GM10248 (cell line): Measurements from ENCODE around the gene MYO1F.

ENCODE experiments used
- CTCF ChIA-PET: fragments of 300-600 bp; sonication (Branson Sonifier 250); formaldehyde crosslinking; extraction: SDS; loops from one replicate; lab custom pipeline; 2021; ENCODE audit warnings: antibody characterized with exemption; lab: Yijun Ruan, JAX
- POLR2A ChIA-PET: fragments of 350-650 bp; sonication (Branson Sonifier 250); formaldehyde crosslinking; extraction: SDS; loops from one replicate; lab custom pipeline; 2020; ENCODE audit warnings: antibody characterized with exemption; lab: Yijun Ruan, JAX
- DNase-seq: peaks from one replicate; pipeline ENCODE4 v3.0.0; 2012; ENCODE audit errors: extremely low spot score
- TF ChIP-seq, protein P1 (sequence below): IDR thresholded peaks from 2 replicates; pipeline ENCODE4 v1.5.1; 2012; ENCODE audit warnings: mild to moderate bottlenecking, low read depth; ENCODE audit errors: extremely low read depth, missing control alignments, control extremely low read depth

MYO1F gene

DNA sequence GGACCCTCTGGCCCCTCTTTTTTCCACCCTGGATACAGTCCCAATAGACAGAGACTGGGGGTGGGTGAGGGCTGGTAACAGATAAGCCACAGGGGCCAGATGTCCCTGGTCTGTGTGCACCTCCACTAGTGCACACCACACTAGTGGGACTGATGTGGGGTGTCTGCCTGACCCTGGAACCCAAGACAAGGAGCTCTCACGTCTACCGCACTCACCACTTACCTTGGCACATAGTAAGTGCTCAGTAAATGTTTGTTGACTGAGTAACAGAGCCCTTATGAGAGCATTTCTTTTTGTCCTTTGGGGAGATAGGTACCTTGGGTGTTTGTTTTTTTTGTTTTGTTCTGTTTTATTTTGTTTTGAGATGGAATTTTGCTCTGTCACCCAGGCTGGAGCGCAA, 40.1 kb downstream of the MYO1F start:
- ChIA-PET POLR2A (no interaction called here), CTCF (no interaction called here)

DNA sequence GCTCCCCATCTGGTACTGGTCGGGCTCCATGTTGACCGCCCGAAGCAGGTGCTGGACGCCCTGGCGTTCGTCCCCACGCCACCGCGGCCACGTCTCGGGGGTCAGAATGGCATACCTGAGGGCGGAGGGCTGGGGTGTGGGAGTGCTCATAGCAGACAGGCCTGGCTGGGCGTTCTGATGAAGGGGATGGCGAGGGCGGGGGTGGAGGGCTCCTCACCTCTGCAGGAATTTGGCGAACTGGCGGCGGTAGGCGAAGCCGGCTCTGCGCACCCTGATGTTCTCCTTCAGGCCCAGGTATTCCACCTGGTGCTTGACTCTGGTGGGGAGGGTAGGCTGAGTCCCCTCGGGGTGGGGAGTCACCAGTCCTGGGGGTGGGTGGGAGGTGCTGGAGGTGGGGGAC, 41.0 kb downstream of the MYO1F start:
- CTCF ChIA-PET, result no interaction called here
- TF ChIP-seq, protein P1, sequence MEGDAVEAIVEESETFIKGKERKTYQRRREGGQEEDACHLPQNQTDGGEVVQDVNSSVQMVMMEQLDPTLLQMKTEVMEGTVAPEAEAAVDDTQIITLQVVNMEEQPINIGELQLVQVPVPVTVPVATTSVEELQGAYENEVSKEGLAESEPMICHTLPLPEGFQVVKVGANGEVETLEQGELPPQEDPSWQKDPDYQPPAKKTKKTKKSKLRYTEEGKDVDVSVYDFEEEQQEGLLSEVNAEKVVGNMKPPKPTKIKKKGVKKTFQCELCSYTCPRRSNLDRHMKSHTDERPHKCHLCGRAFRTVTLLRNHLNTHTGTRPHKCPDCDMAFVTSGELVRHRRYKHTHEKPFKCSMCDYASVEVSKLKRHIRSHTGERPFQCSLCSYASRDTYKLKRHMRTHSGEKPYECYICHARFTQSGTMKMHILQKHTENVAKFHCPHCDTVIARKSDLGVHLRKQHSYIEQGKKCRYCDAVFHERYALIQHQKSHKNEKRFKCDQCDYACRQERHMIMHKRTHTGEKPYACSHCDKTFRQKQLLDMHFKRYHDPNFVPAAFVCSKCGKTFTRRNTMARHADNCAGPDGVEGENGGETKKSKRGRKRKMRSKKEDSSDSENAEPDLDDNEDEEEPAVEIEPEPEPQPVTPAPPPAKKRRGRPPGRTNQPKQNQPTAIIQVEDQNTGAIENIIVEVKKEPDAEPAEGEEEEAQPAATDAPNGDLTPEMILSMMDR, result no peak
- DNase-seq, result no peak
- POLR2A ChIA-PET, result no interaction called here

More for the DNA sequence above, 40.1 kb downstream of the MYO1F start:
- no peak for DNase-seq
- TF ChIP-seq, protein P1, result no peak

DNA sequence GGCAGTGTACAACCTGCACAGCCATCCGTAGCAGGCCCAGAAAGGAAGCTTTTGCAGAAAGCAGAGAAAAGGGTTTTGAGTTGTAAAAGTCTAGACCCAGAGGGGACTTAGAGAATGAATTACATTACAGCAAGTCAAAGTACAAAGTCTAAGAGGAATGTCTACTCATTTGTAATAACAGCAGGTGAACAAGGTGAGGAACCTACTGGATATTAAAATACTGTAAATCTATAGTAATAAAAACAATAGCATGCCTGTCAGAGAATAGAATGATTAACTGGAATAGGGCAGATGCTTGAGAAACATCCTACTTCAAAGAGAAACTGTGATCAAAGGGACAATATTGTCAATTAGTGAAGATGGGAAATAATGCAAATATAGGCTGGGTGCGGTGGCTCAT, 45.0 kb downstream of the MYO1F start:
- POLR2A ChIA-PET, result no interaction called here
- no peak for DNase-seq
- TF ChIP-seq, protein P1, result no peak
- CTCF ChIA-PET, result no interaction called here

DNA sequence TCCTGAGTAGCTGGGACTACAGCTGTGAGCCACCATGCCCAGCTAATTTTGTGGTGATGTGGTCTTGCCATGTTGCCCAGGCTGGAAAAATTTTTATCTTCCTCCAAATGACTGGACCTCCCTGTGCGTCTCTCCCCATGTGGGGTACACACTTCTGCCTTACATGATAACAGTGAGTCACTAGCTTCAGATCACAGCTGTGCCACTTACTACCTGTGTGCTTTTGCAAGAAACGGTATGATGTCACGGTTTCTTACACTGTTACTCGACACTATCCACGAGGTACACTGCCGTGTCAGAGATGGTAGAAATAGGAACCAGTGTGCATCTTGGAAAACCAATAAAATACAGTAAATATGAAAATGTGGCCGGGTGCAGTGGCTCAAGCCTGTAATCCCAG, 45.8 kb downstream of the MYO1F start:
- ChIA-PET CTCF (interaction anchor here (1.2 kb wide), 1 partner anchor 47 kb away, joined by 3 read pairs; no protein-coding TSS in a partner anchor), POLR2A (no interaction called here)
- TF ChIP-seq, protein P1, result no peak
- DNase-seq, result no peak

DNA sequence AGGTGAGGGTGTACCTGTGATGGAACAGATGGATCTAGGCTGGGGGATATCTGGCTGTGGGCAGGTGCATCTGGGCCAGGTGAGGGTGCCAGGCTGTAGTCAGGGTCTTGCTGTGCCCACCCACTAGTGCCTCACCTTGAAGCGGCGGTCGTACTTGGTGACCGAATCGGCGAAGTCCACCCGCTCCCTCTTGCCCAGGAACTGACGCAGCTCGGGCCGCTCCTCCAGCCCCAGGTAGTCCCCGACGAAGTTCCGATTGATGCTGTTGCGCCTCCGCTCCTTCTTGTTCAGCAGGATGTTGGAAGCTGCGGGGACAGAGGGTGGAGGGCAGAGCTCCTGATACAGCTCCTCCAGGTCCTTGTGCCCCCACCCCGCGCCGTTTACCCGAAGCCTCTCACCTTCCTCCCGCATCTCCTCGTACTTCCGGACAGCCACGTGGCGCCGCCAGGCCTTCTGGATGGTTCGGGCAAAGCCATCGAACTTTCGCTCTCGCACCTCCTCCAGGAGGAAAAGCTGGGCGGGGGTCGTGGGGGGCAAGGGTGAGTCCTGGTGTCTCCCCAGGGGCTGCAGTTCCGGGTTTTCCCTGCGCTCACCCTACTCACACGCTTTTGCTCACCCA, 47.1 kb downstream of the MYO1F start:
- POLR2A ChIA-PET, result interaction anchor here (0.6 kb wide), 1 partner anchor 122 kb away, joined by 4 read pairs; no protein-coding TSS in a partner anchor
- no peak for DNase-seq
- TF ChIP-seq, protein P1, result no peak
- CTCF ChIA-PET, result no interaction called here

DNA sequence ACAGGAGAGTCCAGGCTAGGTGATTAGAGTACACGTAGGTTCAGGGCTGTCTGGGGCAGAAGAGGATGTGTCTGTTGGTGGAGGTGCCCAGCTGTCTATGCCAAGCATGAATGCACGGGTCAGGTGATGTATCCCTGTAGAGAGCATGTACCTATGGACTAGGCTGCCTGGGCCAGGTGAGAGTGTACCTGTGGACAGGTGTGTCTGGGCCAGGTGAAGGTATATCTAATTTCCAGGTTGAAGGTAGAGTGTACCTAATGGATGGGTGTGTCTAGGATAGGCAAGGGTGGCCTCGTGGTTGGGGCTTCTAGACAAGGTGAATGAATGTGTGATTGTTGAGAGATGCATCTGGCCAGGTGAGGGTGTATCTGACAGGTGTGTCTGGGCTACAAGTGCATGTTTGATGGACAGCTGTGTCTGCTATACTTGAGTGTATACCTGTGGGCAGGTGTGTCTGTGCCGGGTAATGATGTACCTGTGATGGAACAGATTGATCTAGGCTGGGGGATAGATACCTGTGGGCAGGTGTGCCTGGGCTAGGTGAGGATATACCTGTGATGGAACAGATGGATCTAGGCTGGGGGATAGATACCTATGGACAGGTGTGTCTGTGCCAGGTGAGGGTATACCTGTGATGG, 47.8 kb downstream of the MYO1F start:
- TF ChIP-seq, protein P1, result no peak
- DNase-seq, result no peak
- ChIA-PET POLR2A (no interaction called here), CTCF (no interaction called here)
